HG03520 (cell line): ENCODE measurements around the gene ALDH3A2.
A peak's percentile ranks its signal among the peaks of the same experiment; 100 is the strongest.

Experiments used
- ATAC-seq: cut with Tn5 transposase; IDR thresholded peaks from one replicate; pipeline ENCODE4 v1.9.1; 2021; ENCODE audit warnings: mild to moderate bottlenecking, moderate library complexity; ENCODE audit not compliant: unreplicated experiment

ALDH3A2 gene

DNA sequence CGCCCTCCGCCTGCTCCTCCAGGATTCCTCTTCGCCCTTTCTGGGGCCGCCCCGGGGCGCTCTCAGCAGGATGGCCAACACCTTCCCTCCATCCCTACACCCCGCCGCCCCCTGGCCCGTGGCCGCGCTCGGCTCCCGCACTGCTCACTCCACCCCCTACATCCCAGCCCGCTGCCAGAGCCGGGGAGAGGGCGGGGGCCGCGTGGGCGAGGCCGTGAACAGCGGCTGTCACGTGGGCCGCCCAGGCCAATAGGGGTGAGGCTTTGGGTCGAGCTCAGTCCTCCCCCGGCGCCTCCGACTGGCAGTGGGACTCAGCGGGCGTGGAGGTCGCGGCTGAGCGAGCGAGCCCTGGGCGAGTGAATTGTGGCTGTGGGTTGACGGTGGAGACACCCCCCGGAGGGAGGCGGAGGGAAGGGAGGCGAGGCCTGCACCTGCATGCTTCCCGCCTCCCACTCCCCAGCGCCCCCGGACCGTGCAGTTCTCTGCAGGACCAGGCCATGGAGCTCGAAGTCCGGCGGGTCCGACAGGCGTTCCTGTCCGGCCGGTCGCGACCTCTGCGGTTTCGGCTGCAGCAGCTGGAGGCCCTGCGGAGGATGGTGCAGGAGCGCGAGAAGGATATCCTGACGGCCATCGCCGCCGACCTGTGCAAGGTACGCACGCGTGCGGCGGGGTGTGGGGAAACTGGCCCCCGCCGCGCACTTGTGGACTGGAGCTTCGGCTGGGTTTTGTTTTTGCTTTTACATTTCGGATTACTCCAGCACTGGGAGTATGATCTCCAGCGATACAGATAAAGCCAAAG is at the start of gene ALDH3A2:
ALDH3A2 (plus strand) TSS at position 277 of the 799 bp plus-strand sequence; CDS start at position 498, 221 bp downstream.
- ATAC-seq = peak; percentile 80

GRCh38 chr17:19610311-19610710 is 38.2 kb upstream of the ALDH3A2 start:
- ATAC-seq = no peak

DNA sequence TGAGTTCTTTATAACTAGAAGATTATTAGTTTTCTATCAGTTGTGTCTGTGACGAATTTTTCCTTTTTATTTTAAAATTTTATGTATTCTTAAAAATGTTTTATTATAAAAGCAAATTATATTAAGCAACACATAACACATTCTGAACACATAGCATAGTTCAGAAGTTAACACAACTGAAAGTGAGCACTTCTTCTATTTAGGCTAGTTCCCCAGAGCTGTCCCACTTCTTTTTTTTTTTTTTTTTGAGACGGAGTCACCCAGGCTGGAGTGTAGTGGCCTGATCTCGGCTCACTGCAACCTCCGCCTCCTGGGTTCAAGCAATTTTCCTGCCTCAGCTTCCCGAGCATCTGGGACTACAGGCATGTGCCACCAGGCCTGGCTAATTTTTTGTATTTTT is 37.7 kb upstream of the ALDH3A2 start:
- no peak for ATAC-seq

DNA sequence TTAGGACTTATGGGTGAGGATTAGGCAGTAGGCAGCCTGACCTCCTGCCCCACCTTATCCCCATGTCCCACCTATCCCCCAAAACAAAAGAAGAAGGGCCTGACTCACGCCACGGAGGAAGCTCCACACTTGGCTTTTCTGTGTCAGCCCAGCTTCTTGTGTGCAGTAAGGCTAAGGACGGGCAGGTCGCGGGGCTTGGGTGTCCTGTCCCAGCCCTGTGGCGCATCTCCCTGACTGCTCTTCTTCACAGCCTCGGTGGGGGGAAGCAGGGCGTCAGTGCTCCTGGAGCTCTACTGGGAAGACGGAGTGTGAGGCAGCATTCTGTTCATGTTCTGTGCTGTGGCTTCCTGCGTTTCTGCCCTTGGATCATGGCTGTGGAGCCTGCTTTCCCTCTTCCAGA is 34.6 kb upstream of the ALDH3A2 start:
- ATAC-seq = no peak

GRCh38 chr17:19614900-19615299 is 33.7 kb upstream of the ALDH3A2 start:
- no peak for ATAC-seq

GRCh38 chr17:19618015-19618414 is 30.5 kb upstream of the ALDH3A2 start:
- ATAC-seq = no peak

DNA sequence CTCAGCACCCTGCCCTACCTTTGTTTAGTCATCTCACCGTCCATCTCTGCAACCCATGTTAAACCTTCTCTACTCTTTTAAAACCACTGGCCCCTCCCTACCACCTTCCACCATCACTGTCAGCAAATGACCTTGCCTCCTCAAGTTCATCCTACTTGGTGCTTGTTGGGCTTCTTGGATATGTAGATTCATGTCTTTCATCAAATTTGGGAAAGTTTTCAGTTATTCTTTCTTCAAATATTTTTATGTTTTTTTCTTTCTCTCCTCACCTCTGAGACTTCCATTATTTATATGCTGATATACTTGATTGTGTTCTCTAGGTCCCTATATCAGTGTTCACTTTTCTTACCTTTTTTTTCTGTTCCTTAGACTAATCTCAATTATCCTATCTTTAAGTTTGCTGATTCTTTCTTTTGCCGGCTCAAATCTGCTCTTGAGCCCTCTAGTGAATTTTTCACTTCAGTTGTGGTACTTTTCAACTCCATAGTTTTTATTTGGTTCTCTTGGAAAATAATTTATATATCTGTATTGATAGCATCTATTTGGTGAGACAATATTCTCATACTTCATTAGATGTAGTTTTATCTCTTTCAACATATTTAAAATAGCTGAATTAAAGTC is 28.7 kb upstream of the ALDH3A2 start:
- no peak for ATAC-seq

DNA sequence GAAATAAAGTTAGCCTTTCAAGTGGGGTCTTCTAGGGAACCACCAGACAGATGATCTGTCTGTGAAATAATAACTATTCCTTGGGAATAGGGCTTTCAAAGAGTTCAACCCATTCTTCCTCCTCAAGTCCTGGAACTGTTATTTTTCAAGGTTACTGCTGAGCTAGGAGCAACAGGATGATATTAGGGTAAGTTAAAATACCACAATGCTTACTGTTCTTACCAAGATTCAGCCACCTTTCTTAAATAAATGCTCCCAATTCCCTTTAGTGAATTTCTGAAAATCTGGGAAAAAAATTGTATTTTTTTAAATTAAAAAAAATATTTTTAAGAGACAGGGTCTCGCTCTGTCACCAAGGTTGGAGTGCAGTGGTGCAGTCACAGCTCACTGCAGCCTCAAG is 26.9 kb upstream of the ALDH3A2 start:
- ATAC-seq = no peak

DNA sequence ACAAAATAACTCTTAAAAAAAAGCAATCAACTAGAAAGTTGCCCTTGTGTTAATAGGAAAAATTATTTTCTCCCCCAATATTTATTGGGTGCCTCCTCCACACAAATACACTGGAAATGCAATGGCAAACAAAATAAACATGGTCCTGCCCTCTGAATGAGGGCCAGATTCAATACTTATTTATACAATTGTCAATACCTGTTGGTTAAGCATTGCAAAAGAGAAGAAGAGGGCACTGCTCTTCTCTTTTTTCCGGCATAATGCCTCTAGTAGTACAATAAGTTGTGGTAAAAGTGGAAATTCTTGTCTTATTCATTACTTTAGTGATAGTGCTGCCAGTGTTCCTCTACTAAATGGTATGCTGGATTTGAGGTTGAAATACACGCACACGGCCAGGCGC is 22.5 kb upstream of the ALDH3A2 start:
- no peak for ATAC-seq

DNA sequence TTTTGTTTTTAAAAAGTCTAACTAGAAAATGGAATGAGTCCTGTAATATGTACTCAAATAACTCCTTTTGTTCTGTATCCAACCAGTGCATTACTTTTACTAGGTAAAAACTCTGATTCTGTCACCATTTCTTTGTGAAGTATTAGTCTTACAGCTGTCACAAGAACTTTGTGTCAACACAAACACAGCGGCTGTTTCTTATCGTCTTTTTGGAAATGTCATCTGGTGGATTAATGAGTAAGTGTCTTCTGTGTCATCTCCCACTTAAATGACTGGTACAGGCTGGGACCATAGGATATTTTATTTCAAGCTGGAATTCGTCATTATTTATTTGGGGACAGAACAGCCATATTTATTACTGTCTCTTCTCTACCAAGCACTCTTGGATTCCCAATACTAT is 19.1 kb upstream of the ALDH3A2 start:
- ATAC-seq = no peak

DNA sequence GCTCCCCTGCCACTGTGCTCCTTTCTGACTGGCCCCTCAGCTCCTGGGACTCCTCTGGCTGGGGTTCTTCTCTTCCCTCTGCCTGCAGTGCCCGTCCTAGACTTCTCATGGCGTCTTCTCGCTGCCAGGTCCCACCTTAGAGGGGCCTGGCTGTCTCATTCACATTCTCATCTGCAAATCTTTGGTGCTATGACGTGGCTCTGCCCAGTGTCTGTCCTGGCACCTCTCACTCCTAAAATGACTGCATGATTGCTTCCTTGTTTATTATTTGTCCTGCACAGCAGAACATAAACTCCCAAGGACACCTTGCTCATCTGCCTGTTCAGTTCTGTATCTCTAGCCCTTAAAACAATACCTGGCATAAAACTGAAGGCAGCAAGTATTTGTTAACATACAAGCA is 18.5 kb upstream of the ALDH3A2 start:
- ATAC-seq = no peak

- ATAC-seq = no peak
Measured at GRCh38 chr17:19630661-19631060, 17.9 kb upstream of the ALDH3A2 start.

DNA sequence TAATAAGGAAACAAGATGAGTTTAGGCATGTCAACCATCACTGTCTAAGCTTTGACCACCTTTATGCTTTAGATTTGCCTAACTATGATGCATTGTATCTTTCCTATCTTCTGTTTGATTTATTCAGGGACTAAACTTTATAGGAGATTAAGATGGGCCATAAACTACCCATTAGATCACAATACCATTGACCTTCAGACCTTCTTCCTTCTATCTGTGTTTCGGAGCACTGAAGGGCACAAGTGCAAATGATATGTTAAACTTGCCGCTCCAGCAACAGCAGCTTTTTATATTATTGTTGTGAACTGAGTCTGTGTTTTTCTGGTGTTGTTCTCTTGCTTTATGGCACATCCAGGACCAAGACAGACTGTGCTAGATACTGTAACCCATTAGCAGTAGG is 16.6 kb upstream of the ALDH3A2 start:
- ATAC-seq = no peak

GRCh38 chr17:19641687-19642372 is 6.7 kb upstream of the ALDH3A2 start:
- ATAC-seq = no peak

DNA sequence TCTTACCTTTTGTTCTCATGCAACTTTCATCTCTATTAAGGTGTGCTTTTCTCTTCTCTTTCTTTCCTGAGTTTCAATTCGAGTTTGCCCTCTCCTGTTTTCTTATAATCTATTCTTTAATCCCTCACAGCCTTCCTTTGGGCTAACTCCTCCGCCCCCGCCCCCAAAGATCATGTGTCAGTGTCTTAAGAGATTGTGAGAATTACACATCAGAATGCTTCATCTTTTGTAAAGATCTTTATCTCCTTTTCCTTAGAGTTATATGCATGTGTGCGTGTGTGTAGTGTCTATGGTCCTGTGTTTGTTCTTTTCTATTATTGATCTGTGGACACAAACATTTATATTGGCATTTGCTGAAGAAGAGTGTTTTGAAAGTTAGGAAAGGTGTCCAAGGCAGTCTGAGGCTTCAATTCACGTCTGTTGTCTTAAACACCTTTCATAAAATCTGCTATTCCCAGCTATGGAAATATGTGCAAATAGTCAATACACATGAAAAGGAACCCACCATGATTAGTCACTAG is 6.1 kb upstream of the ALDH3A2 start:
- no peak for ATAC-seq

GRCh38 chr17:19644493-19645210 is 3.9 kb upstream of the ALDH3A2 start:
- no peak for ATAC-seq

- ATAC-seq = no peak
Measured at GRCh38 chr17:19645734-19646201, 2.8 kb upstream of the ALDH3A2 start.

DNA sequence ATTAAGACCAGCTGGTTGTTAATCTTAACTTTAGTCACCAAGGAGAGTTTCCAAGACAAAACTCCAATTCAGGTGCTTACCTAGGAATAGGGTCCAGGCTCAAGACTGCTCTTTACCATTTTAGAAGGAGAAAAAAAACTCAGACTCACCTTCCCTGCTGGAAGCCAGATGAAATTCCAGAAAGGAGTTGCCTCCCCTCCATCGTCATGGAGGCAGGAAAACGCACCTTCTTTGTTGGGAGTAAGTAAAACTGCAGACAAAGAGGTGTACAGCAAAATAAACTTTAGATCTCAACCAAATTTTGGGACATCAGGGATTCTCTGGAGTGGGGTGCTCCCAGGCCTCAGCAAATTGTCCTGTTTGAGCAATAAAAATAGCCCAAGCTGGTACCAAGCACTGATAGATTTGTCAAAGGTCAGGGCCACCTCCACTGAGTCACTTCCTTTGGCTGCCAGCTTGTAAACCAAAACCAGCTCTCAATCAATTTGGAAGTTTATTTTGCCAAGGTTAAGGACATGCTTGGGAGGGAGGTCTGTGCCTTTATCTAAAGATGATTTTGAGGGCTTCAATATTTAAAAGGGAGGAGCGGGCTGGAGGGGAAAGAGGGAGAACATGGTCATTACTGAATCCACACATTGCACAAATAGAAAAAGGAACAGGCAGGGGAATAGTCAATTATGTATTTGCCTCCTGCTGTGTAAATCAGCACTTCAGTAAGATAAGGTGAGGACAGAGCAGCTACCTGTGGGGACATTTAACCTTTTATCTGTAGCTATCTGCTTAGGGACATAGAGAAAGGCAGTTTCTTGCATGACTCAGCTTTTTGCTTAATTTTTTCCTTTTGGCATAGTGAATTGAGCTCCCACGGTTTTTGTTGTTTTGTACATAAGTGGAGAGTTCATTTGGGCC is 1.5 kb upstream of the ALDH3A2 start:
- ATAC-seq = no peak

GRCh38 chr17:19647697-19648474 is 665 bp upstream of the ALDH3A2 start:
- ATAC-seq = peak; percentile 32
